ENCODE measurements around the gene PTMA.
"Not testable (repeated sequence)": the region's sequence is repeated elsewhere in the genome, so short reads cannot be mapped to it uniquely, and the experiment has no call there.

The PTMA gene

GRCh38 chr2:231701456-231702373, 6.6 kb upstream of the PTMA start:
- no peak for DNase-seq

GRCh38 chr2:231704017-231704416, 4.3 kb upstream of the PTMA start:
- DNase-seq: no peak

GRCh38 chr2:231706731-231707624, 1.3 kb upstream of the PTMA start:
- peak; percentile 97 for DNase-seq

GRCh38 chr2:231707625-231707926, 749 bp upstream of the PTMA start:
- no peak for DNase-seq

GRCh38 chr2:231708773-231709635, 679 bp downstream of the PTMA start:
- DNase-seq: peak; percentile 32

GRCh38 chr2:231709636-231709980, 1.3 kb downstream of the PTMA start:
- DNase-seq: peak; percentile 25

- DNase-seq: peak; percentile 82
Measured at GRCh38 chr2:231709981-231710798, 1.9 kb downstream of the PTMA start.

GRCh38 chr2:231710799-231711676, 2.7 kb downstream of the PTMA start:
- no peak for DNase-seq

GRCh38 chr2:231711677-231712450, 3.5 kb downstream of the PTMA start:
- DNase-seq: no peak

GRCh38 chr2:231712451-231713021, 4.2 kb downstream of the PTMA start:
- not testable (repeated sequence) for DNase-seq

GRCh38 chr2:231713406-231713729, 5.0 kb downstream of the PTMA start:
- not testable (repeated sequence) for DNase-seq

- peak; percentile 71 for DNase-seq
Measured at GRCh38 chr2:231713730-231714638, 5.7 kb downstream of the PTMA start.

- peak; percentile 51 for DNase-seq
Measured at GRCh38 chr2:231714639-231715498, 6.5 kb downstream of the PTMA start.

- DNase-seq: no peak
Measured at GRCh38 chr2:231715499-231715837, 7.1 kb downstream of the PTMA start.

GRCh38 chr2:231715988-231716616, 7.8 kb downstream of the PTMA start:
- DNase-seq: no peak

- DNase-seq: no peak
Measured at GRCh38 chr2:231716666-231717280, 8.4 kb downstream of the PTMA start.

All from NCI-H774 (cell line).